Calu3 (cell line): ENCODE measurements around the gene SULF2. TPM values are rescaled to one million over a fixed set of nuclear protein-coding genes. Genes with fewer than 3 reads are reported as not detected.

Experiments used
- BruUV-seq: library from RNA; stranded (reverse); fragments of 400-500 nt; replicated peaks from 2 replicates; lab custom pipeline; 2021; lab: Mats Ljungman, UMichigan
- CTCF ChIA-PET: fragments of 300-600 bp; sonication (Branson Sonifier 250); formaldehyde crosslinking; loops from one replicate; lab custom pipeline; 2022; ENCODE audit warnings: antibody characterized with exemption; lab: Charles Lee
- DNase-seq: peaks from one replicate; pipeline ENCODE4 v3.0.0; 2022
- H3K27ac Mint-ChIP-seq: one replicate; pipeline ENCODE4 v1.8.0; 2022; ENCODE audit warnings: mixed read lengths; ENCODE audit not compliant: unreplicated experiment
- H3K27me3 Mint-ChIP-seq: one replicate; pipeline ENCODE4 v1.8.0; 2022; ENCODE audit warnings: mixed read lengths; ENCODE audit not compliant: unreplicated experiment
- H3K36me3 Mint-ChIP-seq: one replicate; pipeline ENCODE4 v1.8.0; 2022; ENCODE audit warnings: mild to moderate bottlenecking, moderate library complexity, mixed read lengths; ENCODE audit not compliant: insufficient read depth, unreplicated experiment
- H3K4me1 Mint-ChIP-seq: one replicate; pipeline ENCODE4 v1.8.0; 2022; ENCODE audit warnings: mild to moderate bottlenecking, low read depth, mixed read lengths; ENCODE audit not compliant: unreplicated experiment
- H3K4me3 Mint-ChIP-seq: one replicate; pipeline ENCODE4 v1.8.0; 2022; ENCODE audit warnings: mild to moderate bottlenecking, low read depth, moderate library complexity, mixed read lengths; ENCODE audit not compliant: unreplicated experiment
- H3K9me3 Mint-ChIP-seq: one replicate; pipeline ENCODE4 v1.8.0; 2022; ENCODE audit warnings: low read depth, mixed read lengths; ENCODE audit not compliant: unreplicated experiment
- intact Hi-C: fragments of 100-400 bp; cut with micrococcal nuclease; formaldehyde crosslinking; loops from one replicate; pipeline ENCODE4 v1.10.0; 2022; ENCODE audit not compliant: unreplicated experiment
- total RNA-seq: library from RNA; stranded (reverse); gene quantifications from 2 replicates; pipeline ENCODE4 v1.2.3, GENCODE V29; 2022
- TF ChIP-seq, protein P1 (sequence below): fragments of 200-600 bp; IDR thresholded peaks from one replicate; pipeline ENCODE4 v1.8.0; 2022; ENCODE audit warnings: antibody characterized with exemption; ENCODE audit not compliant: unreplicated experiment

The SULF2 gene
- total RNA-seq, 1 experiment from 2014 or later, result 112 TPM

DNA sequence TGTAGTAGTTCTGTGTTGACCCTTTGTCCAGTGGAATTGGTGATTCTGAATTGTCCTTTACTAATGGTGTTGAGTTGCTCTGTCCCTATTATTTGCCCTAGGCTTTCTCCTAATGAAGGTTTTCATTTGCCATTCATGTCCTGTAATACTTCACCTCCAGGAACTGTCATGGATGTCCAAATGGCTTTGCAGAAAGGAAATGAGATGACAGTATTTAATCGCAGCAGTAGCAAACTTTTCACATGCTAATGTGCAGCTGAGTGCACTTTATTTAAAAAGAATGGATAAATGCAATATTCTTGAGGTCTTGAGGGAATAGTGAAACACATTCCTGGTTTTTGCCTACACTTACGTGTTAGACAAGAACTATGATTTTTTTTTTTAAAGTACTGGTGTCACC is 131.4 kb downstream of the SULF2 start:
- Mint-ChIP-seq H3K4me3 (no peak overlapping the region), H3K27ac (no peak overlapping the region), H3K9me3 (no peaks in the 10 kb centered on the region), H3K27me3 (no peaks in the 10 kb centered on the region), H3K4me1 (no peaks in the 10 kb centered on the region), H3K36me3 (peaks cover 68% of the 10 kb centered on the region)
- CTCF ChIA-PET, result interaction anchor here (0.6 to 0.7 kb wide), 2 partner anchors 16 to 425 kb away, joined by 3 to 5 read pairs; no protein-coding TSS in a partner anchor
- no TSS peak for BruUV-seq
- no peak for DNase-seq
- intact Hi-C loops, result no loop called here
- TF ChIP-seq, protein P1, sequence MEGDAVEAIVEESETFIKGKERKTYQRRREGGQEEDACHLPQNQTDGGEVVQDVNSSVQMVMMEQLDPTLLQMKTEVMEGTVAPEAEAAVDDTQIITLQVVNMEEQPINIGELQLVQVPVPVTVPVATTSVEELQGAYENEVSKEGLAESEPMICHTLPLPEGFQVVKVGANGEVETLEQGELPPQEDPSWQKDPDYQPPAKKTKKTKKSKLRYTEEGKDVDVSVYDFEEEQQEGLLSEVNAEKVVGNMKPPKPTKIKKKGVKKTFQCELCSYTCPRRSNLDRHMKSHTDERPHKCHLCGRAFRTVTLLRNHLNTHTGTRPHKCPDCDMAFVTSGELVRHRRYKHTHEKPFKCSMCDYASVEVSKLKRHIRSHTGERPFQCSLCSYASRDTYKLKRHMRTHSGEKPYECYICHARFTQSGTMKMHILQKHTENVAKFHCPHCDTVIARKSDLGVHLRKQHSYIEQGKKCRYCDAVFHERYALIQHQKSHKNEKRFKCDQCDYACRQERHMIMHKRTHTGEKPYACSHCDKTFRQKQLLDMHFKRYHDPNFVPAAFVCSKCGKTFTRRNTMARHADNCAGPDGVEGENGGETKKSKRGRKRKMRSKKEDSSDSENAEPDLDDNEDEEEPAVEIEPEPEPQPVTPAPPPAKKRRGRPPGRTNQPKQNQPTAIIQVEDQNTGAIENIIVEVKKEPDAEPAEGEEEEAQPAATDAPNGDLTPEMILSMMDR, result no peak

GRCh38 chr20:47652794-47653193 is 132.5 kb downstream of the SULF2 start:
- Mint-ChIP-seq H3K36me3 (peaks cover 69% of the 10 kb centered on the region), H3K9me3 (no peaks in the 10 kb centered on the region), H3K4me3 (no peak overlapping the region), H3K27me3 (no peaks in the 10 kb centered on the region), H3K4me1 (no peaks in the 10 kb centered on the region), H3K27ac (no peak overlapping the region)
- intact Hi-C loops, result no loop called here
- no peak for DNase-seq
- CTCF ChIA-PET, result interaction anchor here (0.7 kb wide), 1 partner anchor 232 kb away, joined by 5 read pairs; no protein-coding TSS in a partner anchor
- TF ChIP-seq, protein P1, result no peak
- no TSS peak for BruUV-seq

DNA sequence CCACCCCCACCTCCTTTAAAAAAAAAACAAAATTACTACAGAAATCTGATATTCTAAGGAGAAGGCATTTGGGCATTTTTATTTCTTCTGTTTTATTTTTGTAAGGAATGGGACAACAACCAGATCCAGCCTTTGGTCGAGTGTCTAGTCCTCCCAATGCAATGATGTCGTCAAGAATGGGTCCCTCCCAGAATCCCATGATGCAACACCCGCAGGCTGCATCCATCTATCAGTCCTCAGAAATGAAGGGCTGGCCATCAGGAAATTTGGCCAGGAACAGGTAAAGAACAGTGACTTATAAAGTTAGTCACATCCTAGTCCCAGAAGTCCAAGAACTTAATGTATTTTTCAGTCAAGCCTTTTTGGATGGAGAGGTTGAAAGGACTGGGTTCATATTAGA is 133.0 kb downstream of the SULF2 start:
- Mint-ChIP-seq H3K9me3 (no peaks in the 10 kb centered on the region), H3K27ac (no peak overlapping the region), H3K4me3 (no peak overlapping the region), H3K36me3 (peaks cover 67% of the 10 kb centered on the region), H3K4me1 (no peaks in the 10 kb centered on the region), H3K27me3 (no peaks in the 10 kb centered on the region)
- intact Hi-C loops, result no loop called here
- CTCF ChIA-PET, result no interaction called here
- no TSS peak for BruUV-seq
- TF ChIP-seq, protein P1, result no peak
- DNase-seq, result no peak

GRCh38 chr20:47648943-47649342 is 136.3 kb downstream of the SULF2 start:
- H3K27me3 Mint-ChIP-seq, result no peaks in the 10 kb centered on the region
- intact Hi-C loops, result no loop called here
- CTCF ChIA-PET, result interaction anchor here (0.6 to 1.0 kb wide), 2 partner anchors 78 to 261 kb away, joined by 5 to 6 read pairs; no protein-coding TSS in a partner anchor
- peaks cover 72% of the 10 kb centered on the region for H3K36me3 Mint-ChIP-seq
- TF ChIP-seq, protein P1, result no peak
- H3K27ac Mint-ChIP-seq, result no peak overlapping the region
- no TSS peak for BruUV-seq
- no peaks in the 10 kb centered on the region for H3K4me1 Mint-ChIP-seq
- DNase-seq, result no peak
- no peaks in the 10 kb centered on the region for H3K9me3 Mint-ChIP-seq
- no peak overlapping the region for H3K4me3 Mint-ChIP-seq
